Sigmoid colon (tissue), 4 donors: ENCODE data around the gene PROK1.

Experiments used
- CTCF ChIP-seq, 4 experiments: fragments of 450-650 bp in 3 of 4; fragments of 200-600 bp in 1 of 4; IDR thresholded peaks; one replicate each; pipeline ENCODE4 v1.5.1; 2016 to 2019; ENCODE audit warnings: antibody characterized with exemption in 4 of 4, mild to moderate bottlenecking in 3 of 4, moderate library complexity in 2 of 4
- EP300 ChIP-seq, 4 donors: sonication (generic); formaldehyde crosslinking; IDR thresholded peaks; one replicate each; pipeline ENCODE4 v1.6.1; 2017; ENCODE audit warnings: antibody characterized with exemption in 4 of 4
- POLR2A ChIP-seq, 2 donors: fragments of 450-650 bp; IDR thresholded peaks; one replicate each; pipeline ENCODE4 v1.6.1; 2016; ENCODE audit warnings: antibody characterized with exemption in 2 of 2, mild to moderate bottlenecking in 2 of 2, moderate library complexity in 2 of 2
- POLR2AphosphoS5 ChIP-seq, 4 donors: sonication (generic); formaldehyde crosslinking; IDR thresholded peaks; one replicate each; pipeline ENCODE4 v1.6.1; 2017; ENCODE audit warnings: antibody characterized with exemption in 4 of 4

DNA sequence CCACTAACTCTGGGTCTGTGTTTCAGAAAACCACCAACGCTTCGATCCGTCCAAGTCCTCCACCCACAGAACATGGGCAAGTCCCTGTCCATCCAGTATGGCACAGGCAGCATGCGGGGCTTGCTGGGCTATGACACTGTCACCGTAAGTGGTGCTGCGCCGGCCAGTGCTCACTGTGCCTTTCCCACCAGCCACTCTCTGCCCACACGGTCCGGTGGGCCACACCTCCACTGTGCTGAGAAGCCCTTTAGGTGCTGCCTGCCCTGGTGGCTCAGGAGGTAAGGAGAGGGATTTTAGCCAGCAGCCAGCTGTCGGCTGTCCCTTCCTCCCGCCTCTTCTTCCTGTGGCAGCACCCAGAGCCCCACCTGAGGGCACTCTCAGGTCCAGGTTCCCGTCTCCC is 33.9 kb downstream of the PROK1 start:
- TF ChIP-seq CTCF (IDR thresholded peaks at IDR 0.05) (no peak), POLR2A (IDR thresholded peaks at IDR 0.05) (no peak), EP300 (IDR thresholded peaks at IDR 0.05) (no peak), POLR2AphosphoS5 (IDR thresholded peaks at IDR 0.05) (no peak)
